ENCODE data around the gene SMYD5. TPM values are rescaled to one million over a fixed set of nuclear protein-coding genes. Genes with fewer than 3 reads are reported as not detected.

SMYD5 gene
- total and polyA plus RNA-seq, 2 donors (not counting 1 experiment from before 2014, with no cell fraction given): 31.9 to 41.0 TPM

DNA sequence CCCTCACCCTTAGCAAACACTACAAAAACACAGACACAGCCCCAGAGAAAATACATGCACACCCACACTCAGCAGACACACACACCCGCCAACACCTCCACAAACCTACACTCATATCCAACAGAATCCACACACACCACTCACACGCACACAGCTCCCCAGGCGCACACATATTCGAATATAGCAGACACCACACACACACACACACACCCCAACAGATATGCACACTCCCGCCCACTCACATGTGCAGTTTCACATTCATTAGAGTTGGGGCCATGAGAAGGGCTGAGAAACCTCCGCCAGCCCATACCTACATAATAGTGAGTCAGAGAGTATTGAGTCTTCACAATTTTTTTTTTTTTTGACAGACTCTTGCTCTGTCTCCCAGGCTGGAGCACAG is 41.1 kb upstream of the SMYD5 start:
- Histone ChIP-seq H2AFZ (ENCODE audit: insufficient read depth, low read depth, low read length, poor library complexity, severe bottlenecking) (no peak overlapping the region), H3K4me2 (replicated peaks; ENCODE audit: low read depth, low read length, poor library complexity, severe bottlenecking) (no peak overlapping the region)

DNA sequence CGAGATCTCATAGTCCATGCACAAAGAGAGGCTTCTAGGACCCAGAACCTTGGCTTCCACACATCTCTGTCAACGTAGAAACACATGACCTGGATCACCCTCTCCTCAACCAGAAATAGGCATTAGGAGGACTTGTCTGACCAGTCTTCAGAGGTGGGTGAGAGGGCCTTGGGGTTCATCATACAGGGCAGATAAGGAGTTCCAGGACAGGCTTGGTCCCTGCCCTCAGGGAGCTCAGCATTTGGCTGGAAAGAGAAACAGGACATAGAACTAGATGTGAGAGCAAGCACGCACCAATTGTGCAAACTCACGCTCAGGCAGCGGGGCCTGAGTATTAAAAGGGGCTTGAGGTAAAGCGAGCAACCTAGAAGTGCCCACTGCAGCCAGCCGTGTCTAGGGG is 40.3 kb upstream of the SMYD5 start:
- intact Hi-C loops (cut with micrococcal nuclease): loop anchor here (10.0 kb wide), 2 partner anchors 399 to 1249 kb away; no protein-coding TSS in a partner anchor
- no peak for ATAC-seq (ENCODE audit: low read depth)
- 91% methylated on average over 6 of the region's 7 CpGs for WGBS (ENCODE audit: insufficient coverage)
- no peak overlapping the region for H3K27ac ChIP-seq (ENCODE audit: low read length in 2 of 2)
- H3K4me1 ChIP-seq (ENCODE audit: control insufficient read depth in 2 of 2, insufficient read depth in 2 of 2, low read length in 2 of 2): peaks cover 24 to 28% of the 10 kb centered on the region in 2 donors
- TF ChIP-seq, protein P1, sequence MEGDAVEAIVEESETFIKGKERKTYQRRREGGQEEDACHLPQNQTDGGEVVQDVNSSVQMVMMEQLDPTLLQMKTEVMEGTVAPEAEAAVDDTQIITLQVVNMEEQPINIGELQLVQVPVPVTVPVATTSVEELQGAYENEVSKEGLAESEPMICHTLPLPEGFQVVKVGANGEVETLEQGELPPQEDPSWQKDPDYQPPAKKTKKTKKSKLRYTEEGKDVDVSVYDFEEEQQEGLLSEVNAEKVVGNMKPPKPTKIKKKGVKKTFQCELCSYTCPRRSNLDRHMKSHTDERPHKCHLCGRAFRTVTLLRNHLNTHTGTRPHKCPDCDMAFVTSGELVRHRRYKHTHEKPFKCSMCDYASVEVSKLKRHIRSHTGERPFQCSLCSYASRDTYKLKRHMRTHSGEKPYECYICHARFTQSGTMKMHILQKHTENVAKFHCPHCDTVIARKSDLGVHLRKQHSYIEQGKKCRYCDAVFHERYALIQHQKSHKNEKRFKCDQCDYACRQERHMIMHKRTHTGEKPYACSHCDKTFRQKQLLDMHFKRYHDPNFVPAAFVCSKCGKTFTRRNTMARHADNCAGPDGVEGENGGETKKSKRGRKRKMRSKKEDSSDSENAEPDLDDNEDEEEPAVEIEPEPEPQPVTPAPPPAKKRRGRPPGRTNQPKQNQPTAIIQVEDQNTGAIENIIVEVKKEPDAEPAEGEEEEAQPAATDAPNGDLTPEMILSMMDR (IDR thresholded peaks at IDR 0.05): no peak
- TF ChIP-seq EZH2 (IDR thresholded peaks at IDR 0.05; ENCODE audit: borderline replicate concordance, insufficient read depth, low read depth, low read length, poor library complexity, severe bottlenecking): no peak
- H3K4me2 ChIP-seq (replicated peaks; ENCODE audit: low read depth, low read length, poor library complexity, severe bottlenecking): no peak overlapping the region
- ChIA-PET CTCF (interaction anchor here (5.0 kb wide), 1 partner anchor 87 kb away, joined by 62 read pairs; no protein-coding TSS in a partner anchor), POLR2A (interaction anchor here (0.6 kb wide), 1 partner anchor 10 kb away, joined by 4 read pairs; no protein-coding TSS in a partner anchor)
- peak overlapping the region; percentile 53 for H3K4me3 Mint-ChIP-seq
- no peak overlapping the region for H2AFZ ChIP-seq (ENCODE audit: insufficient read depth, low read depth, low read length, poor library complexity, severe bottlenecking)
- H3K9ac ChIP-seq (ENCODE audit: low read length): no peak overlapping the region
- H3K4me1 Mint-ChIP-seq: peaks cover 16% of the 10 kb centered on the region
- H3K27ac Mint-ChIP-seq: no peak overlapping the region
- H3K79me2 ChIP-seq (ENCODE audit: control insufficient read depth, insufficient read depth, low read length): no peaks in the 10 kb centered on the region
- no peak overlapping the region for H3K4me3 ChIP-seq (ENCODE audit: control extremely low read depth in 1 of 5, extremely low read depth in 1 of 5, insufficient read depth in 1 of 5, low read depth in 2 of 5, low read length in 4 of 5)
- H3K9me3 Mint-ChIP-seq (ENCODE audit: insufficient read depth): no peaks in the 10 kb centered on the region
- peaks cover 42% of the 10 kb centered on the region for H3K27me3 Mint-ChIP-seq
- peaks cover 0 to 49% (median 13%) of the 10 kb centered on the region in 4 experiments for H3K27me3 ChIP-seq (replicated peaks in 1 of 4; ENCODE audit: control extremely low read depth in 1 of 4, control insufficient read depth in 3 of 4, insufficient read depth in 4 of 4, low read length in 3 of 4)
- no peaks in the 10 kb centered on the region for H4K20me1 ChIP-seq (ENCODE audit: control insufficient read depth, insufficient read depth, low read length, poor library complexity, severe bottlenecking)
- DNase-seq: no peak
- no peaks in the 10 kb centered on the region for H3K36me3 ChIP-seq (replicated peaks in 1 of 2; ENCODE audit: control extremely low read depth in 1 of 2, control insufficient read depth in 1 of 2, extremely low read depth in 1 of 2, insufficient read depth in 2 of 2, low read length in 1 of 2)
- no peaks in the 10 kb centered on the region for H3K9me3 ChIP-seq (ENCODE audit: control extremely low read depth in 1 of 3, control insufficient read depth in 2 of 3, insufficient read depth in 1 of 3, low read length in 2 of 3)

More for the DNA sequence above, 41.1 kb upstream of the SMYD5 start:
- no peak for TF ChIP-seq EZH2 (IDR thresholded peaks at IDR 0.05; ENCODE audit: borderline replicate concordance, insufficient read depth, low read depth, low read length, poor library complexity, severe bottlenecking)
- TF ChIP-seq, protein P1 (IDR thresholded peaks at IDR 0.05): no peak
- H3K9me3 Mint-ChIP-seq (ENCODE audit: insufficient read depth): no peaks in the 10 kb centered on the region
- no peak overlapping the region for H3K27ac Mint-ChIP-seq
- H3K4me1 ChIP-seq (ENCODE audit: control insufficient read depth in 2 of 2, insufficient read depth in 2 of 2, low read length in 2 of 2): peaks cover 24 to 28% of the 10 kb centered on the region in 2 donors
- H3K27ac ChIP-seq (ENCODE audit: low read length in 2 of 2): no peak overlapping the region
- POLR2A ChIA-PET: no interaction called here
- H3K9ac ChIP-seq (ENCODE audit: low read length): no peak overlapping the region
- H3K4me1 Mint-ChIP-seq: peaks cover 16% of the 10 kb centered on the region
- no peak overlapping the region for H3K4me3 Mint-ChIP-seq
- 98% methylated on average over 4 of the region's 6 CpGs for WGBS (ENCODE audit: insufficient coverage)
- no peaks in the 10 kb centered on the region for H4K20me1 ChIP-seq (ENCODE audit: control insufficient read depth, insufficient read depth, low read length, poor library complexity, severe bottlenecking)
- H3K9me3 ChIP-seq (ENCODE audit: control extremely low read depth in 1 of 3, control insufficient read depth in 2 of 3, insufficient read depth in 1 of 3, low read length in 2 of 3): no peaks in the 10 kb centered on the region
- H3K36me3 ChIP-seq (replicated peaks in 1 of 2; ENCODE audit: control extremely low read depth in 1 of 2, control insufficient read depth in 1 of 2, extremely low read depth in 1 of 2, insufficient read depth in 2 of 2, low read length in 1 of 2): no peaks in the 10 kb centered on the region
- ATAC-seq (ENCODE audit: low read depth): no peak
- no peak overlapping the region for H3K4me3 ChIP-seq (ENCODE audit: control extremely low read depth in 1 of 5, extremely low read depth in 1 of 5, insufficient read depth in 1 of 5, low read depth in 2 of 5, low read length in 4 of 5)
- H3K27me3 Mint-ChIP-seq: peaks cover 36% of the 10 kb centered on the region
- no peak for DNase-seq
- H3K27me3 ChIP-seq (replicated peaks in 1 of 4; ENCODE audit: control extremely low read depth in 1 of 4, control insufficient read depth in 3 of 4, insufficient read depth in 4 of 4, low read length in 3 of 4): peaks cover 0 to 42% (median 10%) of the 10 kb centered on the region in 4 experiments
- no peaks in the 10 kb centered on the region for H3K79me2 ChIP-seq (ENCODE audit: control insufficient read depth, insufficient read depth, low read length)
- CTCF ChIA-PET: no interaction called here
- intact Hi-C loops (cut with micrococcal nuclease): loop anchor here (10.0 kb wide), 2 partner anchors 398 to 1248 kb away; no protein-coding TSS in a partner anchor

Data from B cell (primary cell).